Stimulated activated CD4-positive, alpha-beta T cell treated with anti-CD3 and anti-CD28 coated beads, Interleukin-12 subunit alpha, Interleukin-12 subunit beta, amount 100 ng/mL, for 4 hours (primary cell): Measurements from ENCODE around the gene F2R.

Source experiments
- DNase-seq: peaks from one replicate; pipeline ENCODE4 v3.0.0-alpha.2; 2020

F2R gene

DNA sequence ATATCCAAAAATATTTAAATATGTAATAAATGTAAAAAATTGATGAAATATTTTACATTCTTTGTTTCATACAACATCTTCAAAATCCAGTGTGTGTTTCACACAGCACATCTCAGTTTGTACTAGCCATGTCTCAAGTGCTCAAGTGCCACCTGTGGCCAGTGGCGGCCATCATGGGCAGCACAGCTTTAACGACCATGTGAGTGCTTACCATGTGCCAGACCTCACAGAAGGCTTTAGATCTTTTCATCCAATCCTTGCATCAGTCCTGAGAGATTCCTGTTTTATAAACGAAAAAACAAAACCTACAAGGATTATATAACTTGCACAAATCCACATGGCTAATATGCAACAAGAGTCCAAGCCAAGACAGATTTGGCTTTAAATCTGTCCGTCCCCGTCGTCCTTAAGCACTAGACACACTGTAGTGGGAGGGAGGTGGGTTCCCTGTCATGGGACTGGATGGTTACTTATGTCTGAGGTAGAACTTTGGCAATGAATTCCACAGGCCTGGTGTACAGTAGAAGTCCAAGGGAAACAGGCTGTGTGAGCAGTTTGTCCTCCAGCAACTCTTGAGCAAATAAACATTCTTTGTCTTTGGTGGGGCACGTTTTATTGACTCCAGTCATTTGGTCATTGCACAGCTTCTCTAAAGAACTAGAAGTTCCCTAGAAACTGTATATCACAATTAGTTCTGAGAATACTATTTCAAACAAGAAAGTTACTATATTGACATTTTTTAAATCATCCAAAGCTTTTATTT lies 25.0 kb upstream of the F2R start:
- DNase-seq: no peak

- DNase-seq: no peak
Measured at GRCh38 chr5:76691467-76692273, 24.3 kb upstream of the F2R start.

DNA sequence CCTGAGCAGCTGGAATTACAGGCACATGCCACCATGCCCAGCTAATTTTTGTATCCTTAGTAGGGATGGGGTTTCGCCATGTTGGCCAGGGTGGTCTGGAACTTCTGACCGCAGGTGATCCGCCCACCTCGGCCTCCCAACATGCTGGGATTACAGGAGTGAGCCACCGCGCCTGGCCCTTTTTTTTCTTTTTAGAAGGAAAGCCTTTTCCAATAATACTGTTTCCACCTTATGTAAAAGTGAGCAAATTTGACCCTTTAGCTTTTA lies 23.7 kb upstream of the F2R start:
- DNase-seq: no peak

DNA sequence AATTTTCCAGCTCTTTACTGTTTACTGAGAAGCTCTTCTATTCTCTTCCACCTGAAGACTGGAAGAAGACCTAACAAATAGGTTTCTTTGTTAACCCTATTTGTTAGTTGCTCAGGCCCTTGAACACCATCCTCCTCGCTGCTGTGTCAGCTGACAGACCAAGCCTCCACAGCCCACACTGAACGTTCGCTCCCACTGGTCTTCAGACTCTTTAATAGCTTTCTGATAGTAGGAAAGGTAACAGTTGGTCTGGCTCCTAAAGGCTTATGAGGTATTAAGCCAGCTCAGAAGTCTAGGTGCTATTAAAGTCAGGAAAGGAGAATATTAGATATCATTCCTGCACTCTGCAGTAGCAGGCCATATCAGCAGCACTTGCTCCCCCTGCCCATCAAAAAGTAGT lies 23.3 kb upstream of the F2R start:
- DNase-seq: no peak

DNA sequence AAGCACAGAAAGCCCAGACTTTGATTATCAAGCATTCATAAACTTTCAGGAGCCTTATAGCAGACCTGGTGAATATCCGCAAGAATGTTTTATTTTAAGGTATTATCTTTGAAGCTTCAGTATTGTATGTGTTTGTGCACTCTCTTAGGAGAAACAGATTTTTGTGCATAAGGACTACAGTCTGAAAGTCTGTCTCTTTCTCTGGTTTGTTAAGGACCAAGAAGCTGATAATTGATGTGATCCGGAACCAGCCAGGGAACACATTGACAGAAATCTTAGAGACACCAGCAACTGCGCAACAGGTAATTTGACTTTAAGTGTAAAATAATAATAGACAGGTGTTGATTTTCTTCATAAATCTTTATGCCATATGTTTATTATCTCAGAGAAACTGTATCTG lies 22.8 kb upstream of the F2R start:
- no peak for DNase-seq

DNA sequence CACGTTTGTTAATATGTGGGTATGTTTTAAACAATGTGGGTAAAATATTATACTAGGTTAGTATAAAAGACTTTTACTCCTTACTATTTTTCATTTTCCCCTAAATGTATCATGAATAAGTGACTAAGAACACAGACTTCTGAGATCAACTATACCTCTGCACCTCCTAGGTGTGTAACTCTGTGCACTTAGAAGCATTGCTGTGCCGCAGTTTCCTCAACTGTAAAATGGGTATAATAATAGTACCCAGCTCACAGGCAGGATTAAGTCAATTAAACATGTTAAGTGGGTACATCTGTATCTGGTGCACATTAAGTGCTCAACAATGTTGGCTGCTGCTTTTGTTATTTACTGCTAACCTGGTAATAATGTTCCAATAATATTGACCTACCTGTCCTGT lies 21.6 kb upstream of the F2R start:
- no peak for DNase-seq

GRCh38 chr5:76695346-76695745 lies 20.6 kb upstream of the F2R start:
- DNase-seq: no peak

DNA sequence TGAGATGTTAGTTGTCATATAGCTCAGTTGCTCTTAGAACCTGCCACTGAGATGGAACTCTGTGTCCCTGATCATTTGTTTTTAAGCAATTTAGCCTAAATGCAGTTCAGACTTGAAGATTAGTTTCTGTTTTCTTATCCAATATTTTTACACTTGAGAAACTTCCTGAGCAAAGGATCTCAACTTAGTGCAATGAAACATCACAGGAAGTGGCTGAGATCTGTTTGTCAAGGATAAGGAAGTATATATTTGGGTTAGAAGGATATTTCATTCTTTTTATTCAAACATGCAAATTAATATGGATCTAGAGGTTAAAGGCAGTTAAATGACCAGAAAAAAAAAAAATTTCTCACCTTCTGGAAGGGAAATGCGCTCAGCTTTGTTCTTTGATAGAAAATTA lies 19.7 kb upstream of the F2R start:
- no peak for DNase-seq

DNA sequence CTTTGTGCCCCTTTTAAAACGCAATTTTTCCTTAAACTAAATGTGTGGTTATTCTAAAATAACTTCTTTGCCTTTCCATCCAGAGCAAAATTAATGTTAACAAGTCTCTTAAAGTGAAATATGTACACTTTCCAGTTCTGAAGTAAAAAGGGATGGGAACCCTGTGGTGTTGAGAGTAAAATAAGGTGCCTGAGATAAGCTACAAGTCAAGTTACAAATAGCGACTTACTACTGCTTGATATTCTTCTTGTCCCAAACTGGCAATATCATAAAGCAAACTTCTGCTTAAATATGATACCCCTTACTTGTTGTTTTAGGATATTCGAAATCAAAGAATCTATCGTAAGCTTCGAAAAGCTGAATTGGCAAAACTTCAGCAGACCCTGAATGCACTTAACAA lies 18.3 kb upstream of the F2R start:
- DNase-seq: no peak

DNA sequence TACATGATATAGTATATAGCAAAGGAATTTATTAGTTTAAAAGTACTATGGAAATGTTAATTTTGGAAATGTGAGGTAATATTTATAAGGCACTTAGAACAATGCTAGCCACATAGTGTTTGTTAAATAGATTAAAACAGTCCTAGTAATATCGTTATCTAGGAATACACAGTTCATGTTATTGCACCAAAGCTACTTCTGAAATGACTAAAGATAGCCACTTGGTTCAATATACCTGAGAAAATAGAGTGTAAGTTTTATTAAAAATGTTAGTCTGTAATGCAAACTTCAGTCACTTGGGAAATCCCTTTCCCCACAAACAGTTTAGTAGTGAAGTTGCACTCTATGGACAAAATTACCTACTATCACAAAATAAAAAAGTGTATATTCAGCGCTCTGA lies 15.4 kb upstream of the F2R start:
- DNase-seq: no peak

DNA sequence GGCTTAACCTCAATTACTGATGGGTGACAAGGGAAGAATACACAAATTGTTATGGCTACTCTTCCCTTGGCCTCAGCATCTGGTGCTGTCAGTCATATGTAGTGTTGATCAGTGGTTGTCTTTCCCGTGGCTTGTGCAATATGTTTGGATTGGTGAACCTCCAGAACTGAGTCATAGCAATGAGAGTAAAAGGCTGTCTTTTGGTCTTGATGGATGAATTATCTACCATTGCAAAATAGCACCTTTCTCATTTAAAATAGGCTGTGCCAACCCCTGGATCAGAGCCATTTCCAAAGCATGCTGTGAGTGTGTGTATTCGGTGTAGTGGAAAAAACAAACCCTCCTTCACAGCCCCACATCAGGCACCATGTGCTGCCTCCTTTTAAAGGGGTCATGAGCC lies 14.6 kb upstream of the F2R start:
- no peak for DNase-seq

DNA sequence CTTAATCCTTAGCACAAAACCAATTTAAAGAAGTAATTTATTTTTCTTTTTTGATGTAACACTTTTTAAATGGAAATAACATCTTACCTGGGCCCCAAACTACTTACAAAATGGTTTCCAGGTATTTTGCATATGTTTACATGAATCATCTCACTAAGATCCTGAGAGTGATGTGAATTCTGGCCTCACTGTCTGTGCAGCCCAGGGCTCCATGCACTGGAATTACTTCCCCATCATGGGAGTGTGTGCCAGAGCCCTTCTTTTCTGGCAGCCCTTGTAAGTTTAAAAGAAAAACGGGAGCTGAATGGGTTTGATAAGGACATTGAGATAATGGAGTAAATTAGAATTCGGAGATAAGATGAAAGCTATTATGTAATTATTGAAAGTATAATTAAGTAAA lies 12.2 kb upstream of the F2R start:
- DNase-seq: no peak

DNA sequence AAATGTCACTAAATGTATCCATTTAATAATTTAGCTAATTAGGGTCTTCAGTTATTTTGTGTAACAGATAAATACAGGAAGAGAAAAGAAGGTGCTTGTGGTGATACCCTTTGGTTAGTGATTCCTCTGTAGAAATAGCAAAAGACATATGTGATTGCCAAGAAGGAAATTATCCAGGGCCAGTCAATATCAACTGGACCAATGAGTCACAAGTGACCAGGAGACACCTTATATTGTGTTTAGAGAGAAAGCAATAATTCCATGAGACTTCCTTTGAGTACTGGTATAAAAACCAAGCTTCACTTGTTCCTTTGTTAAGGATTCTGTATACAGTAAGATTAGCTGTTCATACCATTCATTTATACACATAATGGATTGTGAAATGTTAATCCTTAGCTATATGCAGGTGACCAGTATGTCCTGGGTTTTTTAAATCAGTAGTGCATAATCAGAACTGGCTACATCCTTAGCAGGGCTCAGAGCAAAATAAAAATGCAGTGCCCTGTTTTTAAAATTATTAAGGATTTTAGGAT lies 11.7 kb upstream of the F2R start:
- DNase-seq: no peak

GRCh38 chr5:76705574-76705973 lies 10.4 kb upstream of the F2R start:
- DNase-seq: no peak

DNA sequence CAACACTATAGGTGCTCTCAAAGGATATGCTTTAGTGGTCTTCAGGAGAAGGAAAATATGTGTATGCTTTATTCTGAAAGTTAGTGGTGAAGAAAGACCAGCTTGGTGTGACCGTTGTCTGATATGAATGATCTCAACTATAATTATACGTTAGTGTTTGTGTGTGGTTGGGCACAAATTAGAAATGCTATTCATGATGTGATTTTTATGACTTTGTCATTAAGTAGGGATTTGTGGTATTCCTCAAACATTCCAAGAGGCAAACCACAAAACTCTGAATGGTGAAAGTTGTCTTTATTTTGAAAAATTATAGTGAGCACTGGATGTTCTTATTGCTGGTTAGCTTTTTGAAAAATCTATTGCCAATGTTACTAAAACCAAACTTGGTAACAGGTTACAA lies 6.2 kb upstream of the F2R start:
- no peak for DNase-seq

GRCh38 chr5:76710991-76711390 lies 4.9 kb upstream of the F2R start:
- no peak for DNase-seq

- peak; percentile 2 for DNase-seq
Measured at GRCh38 chr5:76714751-76715485, 1.0 kb upstream of the F2R start.

- DNase-seq: no peak
Measured at GRCh38 chr5:76715486-76715735, 515 bp upstream of the F2R start.

- peak; percentile 7 for DNase-seq
Measured at GRCh38 chr5:76716456-76717157, 681 bp downstream of the F2R start.

DNA sequence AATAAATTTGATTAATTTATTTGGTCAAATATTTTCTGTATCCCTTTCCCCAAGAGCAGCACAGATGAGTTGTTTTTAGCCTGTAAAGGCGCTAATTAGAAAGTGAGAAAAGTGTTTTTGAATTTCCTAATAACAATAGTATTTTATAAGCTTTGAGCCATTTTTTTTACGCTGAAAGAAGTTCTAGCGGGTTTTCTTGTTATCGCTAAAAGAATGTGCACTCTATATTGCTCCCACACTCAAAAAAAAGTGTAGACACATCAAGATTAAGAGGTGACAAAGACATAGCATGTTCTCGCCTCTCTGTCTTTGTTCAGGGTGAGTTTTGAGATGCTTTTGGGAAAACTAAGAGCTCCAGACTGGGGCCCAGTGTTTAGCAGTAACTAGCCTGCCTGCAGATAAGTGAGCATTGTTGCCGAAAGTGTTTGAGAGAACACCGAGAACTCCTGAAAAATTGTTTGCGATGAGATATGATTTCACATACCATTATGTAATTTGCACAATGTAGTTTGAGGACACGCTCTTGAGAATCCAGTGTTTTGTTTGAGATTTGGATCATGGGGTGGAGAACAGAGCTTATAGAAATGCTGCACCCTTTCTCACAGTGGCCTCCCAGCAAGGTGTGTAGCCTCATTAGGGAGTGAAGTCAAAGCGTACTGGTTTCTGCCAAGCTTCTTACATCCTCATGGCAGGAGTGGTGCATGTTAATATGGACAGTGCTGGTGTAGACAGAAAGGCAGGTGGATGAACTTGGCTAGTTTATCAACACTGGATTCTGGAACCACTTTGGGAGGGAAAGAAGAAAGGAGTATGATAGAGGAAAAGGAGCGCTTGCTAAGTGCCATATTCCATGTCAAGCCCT lies 1.5 kb downstream of the F2R start:
- DNase-seq: no peak

DNA sequence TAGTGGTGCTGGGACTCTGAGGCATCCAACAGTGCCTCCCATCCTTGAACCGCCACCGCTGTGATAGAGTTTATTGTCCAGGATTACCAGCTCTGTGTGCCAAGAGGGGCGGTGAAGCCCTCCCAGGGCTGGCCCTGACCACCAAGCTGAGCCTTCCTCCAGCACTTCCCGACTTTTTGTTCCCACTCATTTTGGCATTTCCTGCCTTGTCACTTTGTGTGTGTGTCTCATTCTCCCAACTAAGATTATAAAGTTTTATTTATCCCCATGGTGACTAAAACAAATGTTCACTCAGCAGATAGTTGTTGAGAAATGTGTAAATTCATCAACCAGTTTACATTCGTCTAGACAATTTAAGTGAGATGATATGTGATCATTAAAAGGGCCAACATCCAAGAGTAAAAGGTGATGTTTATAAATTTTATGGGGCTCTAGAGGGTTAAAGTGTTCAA lies 2.5 kb downstream of the F2R start:
- no peak for DNase-seq

DNA sequence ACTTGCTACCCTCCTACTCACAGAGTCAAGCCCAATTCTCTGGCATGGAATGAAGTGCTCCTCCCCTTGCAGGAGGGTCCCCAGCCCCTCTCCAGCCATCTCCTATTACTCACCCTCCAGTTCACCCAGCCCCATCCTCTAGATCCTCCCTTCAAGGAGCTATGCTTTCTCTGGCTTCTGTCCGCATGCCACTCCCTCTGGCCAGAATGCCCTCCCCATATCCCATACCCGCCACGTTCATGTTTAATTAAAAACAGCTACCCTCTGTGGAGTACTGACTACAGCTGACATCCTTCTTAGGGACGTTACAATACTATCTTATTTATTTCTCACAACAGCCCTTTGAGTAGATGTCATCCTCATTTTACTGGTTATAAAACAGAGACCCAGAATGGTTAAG lies 3.0 kb downstream of the F2R start:
- DNase-seq: no peak
